HG03159 (cell line): Measurements from ENCODE around the gene GAB2.

Source experiments
- ATAC-seq: cut with Tn5 transposase; IDR thresholded peaks from one replicate; pipeline ENCODE4 v1.9.1; 2021; ENCODE audit warnings: mild to moderate bottlenecking, moderate library complexity; ENCODE audit not compliant: unreplicated experiment

GAB2 gene

DNA sequence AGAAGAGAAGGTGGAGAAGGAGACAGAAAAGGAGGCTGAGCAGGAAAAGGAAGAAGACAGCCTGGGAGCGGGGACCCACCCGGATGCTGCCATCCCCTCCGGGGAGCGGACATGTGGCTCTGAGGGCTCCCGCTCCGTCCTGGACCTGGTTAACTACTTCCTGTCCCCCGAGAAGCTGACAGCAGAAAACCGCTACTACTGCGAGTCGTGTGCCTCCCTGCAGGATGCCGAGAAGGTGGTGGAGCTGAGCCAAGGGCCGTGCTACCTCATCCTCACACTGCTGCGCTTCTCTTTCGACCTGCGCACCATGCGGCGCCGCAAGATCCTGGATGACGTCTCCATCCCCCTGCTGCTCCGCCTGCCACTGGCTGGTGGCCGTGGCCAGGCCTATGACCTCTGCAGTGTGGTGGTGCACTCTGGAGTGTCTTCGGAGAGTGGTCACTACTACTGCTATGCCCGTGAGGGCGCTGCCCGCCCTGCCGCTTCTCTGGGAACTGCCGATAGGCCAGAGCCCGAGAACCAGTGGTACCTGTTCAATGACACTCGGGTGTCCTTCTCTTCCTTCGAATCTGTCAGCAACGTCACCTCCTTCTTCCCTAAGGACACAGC, 207.5 kb downstream of the GAB2 start:
- no peak for ATAC-seq

DNA sequence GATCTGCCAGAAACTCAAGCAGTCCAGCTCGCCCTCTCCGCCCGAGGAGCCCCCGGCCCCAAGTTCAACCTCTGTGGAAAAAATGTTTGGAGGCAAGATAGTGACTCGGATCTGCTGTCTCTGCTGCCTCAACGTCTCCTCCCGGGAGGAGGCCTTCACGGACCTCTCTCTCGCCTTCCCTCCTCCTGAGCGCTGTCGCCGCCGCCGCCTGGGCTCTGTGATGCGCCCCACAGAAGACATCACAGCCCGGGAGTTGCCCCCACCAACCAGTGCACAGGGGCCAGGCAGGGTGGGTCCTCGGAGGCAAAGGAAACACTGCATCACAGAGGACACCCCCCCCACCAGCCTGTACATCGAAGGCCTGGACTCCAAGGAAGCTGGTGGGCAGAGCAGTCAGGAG, 208.1 kb downstream of the GAB2 start:
- no peak for ATAC-seq

DNA sequence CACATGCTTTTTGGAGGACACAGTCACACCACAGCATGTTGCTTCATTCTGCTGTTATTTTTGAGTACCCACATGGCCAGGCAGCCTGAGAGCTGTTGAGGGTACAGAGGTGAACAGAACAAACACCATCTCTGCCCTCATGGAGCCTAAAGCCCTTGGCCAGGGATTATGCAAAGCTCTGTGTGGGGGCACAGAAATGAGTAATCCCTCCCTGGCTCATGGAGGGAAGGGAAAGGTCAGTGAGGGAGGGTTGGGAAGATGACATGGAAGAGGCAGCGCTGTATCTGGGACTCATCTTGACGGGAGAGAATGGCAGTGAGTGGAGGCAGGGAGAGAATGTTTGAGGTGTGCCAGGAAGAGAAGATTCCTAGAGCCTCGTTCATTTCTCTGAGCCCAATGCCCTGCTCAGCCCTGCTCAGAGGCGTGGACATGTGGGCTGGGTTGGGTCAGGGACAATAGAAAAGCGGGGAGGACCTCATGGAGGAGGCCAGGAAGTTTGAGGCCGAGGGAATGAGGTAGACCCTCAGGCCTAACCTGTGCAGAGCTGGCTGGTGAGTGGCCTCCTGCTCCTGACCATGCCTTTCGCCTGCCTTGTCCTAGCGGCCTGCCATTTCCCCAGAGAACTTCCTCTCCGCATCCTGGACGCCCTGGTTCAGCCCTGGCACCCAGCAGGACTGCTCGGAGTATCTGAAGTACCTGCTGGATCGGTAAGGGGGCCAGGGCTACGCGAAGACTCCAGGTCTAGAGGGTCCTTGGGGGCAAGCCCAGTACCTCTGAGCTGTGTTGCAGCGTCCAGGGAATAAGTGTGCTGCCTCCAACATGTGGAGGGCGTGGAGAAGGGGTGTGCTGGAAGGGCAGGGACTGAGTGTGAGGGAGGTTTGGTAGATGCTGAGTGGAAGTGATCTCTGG, 209.1 kb downstream of the GAB2 start:
- no peak for ATAC-seq

DNA sequence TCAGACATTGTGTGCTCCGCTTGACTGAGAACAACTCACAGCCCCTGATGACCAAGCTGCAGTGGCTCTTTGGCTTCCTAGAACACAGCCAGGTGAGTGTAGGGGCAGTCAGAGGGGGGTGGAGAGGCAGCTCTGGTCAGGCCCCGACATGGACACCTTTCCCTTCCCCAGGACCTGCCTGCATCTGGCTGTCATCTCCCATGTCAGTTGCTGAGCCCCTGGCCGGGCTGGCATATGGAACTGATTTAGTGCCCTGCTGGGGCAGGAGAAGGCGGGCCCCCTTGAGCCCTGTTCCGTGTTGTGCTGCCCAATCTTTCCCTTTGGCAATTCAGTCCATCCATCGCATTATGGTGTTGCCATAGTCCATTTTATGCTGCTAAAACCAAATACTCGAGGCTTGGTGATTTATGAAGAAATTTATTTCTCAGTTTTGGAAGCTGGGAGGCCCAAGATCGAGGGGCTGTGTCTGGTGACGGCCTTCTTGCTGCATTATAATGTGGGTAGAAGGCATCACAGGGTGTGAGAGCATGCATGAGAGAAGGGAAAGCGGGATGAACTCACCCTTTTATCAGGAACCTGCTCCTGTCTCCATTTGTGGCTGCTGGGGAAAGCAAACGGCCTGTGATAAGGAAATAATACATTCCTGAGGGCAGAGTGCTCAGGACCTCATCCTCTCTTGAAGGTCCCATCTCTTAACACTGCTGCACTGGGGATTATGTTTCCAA, 209.9 kb downstream of the GAB2 start:
- ATAC-seq: no peak

DNA sequence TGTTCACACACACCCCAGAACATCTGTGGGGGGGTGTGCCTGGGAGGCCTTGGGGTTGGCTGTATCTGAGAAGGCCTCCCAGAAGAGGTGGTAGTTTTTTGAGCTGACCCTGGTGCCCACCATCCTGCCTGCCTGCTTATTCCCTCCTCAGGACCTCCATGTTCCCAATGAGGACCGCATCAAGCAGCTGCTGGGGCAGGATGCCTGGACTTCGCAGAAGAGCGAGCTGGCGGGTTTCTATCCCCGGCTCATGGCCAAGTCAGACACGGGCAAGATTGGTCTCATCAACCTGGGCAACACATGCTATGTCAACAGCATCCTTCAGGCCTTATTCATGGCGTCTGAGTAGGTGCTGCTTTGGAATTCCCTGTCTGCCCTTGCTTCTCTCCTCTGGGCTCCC, 211.9 kb downstream of the GAB2 start:
- no peak for ATAC-seq

DNA sequence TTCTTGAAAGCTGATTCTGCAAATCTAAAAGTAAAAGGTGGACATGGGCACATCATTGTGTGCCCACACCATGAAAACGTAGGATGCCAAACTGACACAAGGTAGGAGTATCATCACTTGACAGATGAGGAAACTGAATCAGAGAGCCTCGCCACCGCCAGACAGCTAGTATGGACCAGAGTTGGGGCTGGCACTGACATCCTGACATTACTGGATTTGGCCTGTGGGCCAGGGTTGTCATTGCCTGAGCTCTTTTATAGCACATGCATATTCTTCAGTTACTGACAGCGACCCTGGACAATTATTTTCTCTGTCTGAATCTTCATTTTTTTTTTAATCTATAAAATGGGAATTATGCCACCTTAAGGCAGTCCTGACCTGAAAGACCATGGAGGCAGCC, 212.4 kb downstream of the GAB2 start:
- ATAC-seq: no peak

DNA sequence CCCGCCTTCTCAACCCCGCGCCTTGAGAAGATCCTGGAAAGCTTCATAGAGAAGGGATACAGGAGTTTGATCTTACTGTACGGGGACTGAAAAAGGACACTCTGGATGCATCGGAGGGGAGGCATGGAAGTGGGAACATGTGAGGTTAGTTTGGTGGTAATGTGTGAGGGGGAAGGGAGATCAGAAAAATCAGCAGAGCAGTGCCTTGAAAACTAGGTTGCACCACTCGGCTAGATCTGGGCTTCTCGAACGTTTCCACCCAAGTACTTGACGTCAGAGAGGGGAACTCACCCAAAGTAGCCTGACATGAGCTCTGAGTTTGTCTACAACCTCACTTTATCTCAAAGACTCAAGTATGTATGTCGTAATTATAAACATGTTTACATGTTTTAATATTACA, 214.4 kb downstream of the GAB2 start:
- ATAC-seq: no peak

DNA sequence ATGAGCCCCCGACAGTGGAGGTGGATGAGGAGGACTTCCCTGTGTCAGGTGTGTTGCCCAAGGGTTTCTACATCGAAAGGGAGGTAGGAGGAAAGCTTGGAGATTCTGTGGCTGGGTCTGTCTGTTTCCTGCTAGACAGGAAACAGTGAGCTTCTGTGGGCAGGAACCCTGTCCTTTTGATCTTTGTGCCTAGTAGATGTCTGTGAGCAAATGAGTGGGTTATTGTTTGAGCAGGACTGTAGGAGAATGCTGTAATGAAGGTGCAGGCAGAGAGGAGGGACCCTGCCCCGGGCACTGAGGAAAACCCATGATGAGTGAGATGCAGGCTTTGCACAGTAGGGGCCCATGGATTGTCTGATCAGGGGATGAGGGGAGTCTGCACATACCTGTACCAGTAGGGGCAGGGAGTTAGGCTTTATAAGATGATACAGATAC, 214.9 kb downstream of the GAB2 start:
- ATAC-seq: no peak

DNA sequence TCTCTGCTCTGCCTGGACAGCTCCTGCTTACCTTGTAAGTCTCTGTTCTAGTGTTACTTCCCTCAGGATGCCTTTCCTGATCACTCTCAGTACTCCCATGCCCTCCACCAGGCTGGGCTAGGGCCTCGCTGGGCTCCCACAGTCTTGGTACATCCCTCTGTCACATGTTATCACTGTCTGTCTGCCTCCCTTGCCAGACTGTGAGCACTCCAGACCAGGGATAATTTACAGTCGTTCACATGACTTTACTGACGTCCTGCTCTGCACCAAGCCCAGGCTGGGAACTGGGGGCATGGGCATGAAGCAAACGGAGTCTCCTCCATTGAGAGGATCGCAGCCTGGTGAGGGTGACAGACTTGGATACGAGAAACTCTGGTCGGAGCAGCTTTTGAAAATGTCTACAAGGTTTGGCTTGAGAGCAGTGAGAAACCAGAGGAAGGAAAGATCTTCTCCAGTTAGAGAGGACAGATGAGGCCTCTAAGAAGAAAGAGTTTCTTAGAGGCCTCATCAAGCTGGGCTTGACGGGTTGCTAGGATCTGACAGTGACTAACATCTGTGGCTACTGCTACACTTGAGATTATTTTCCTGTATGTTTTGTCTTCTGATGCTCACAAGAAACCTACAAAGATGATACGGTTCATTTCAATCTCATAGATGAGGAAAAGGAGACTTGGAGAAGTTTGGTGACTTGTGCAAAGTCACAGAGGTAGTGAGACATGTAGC, 216.4 kb downstream of the GAB2 start:
- no peak for ATAC-seq

DNA sequence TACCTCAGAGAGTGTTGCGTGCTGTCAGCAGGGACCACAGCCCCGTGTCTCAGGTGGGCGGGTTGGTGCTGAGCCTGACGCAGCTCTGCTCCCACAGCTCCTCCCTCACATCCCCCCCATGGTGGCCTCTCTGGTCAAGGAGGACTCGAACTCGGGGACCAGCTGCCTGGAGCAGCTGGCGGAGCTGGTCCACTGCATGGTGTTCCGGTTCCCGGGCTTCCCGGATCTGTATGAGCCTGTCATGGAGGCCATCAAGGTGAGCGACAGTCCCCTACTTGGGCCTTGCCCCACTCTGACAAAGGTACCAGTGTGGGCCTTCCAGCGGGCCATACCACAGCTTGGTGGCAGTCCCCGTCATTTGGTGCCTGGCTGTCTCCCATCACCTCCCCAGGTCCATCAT, 217.1 kb downstream of the GAB2 start:
- ATAC-seq: no peak

DNA sequence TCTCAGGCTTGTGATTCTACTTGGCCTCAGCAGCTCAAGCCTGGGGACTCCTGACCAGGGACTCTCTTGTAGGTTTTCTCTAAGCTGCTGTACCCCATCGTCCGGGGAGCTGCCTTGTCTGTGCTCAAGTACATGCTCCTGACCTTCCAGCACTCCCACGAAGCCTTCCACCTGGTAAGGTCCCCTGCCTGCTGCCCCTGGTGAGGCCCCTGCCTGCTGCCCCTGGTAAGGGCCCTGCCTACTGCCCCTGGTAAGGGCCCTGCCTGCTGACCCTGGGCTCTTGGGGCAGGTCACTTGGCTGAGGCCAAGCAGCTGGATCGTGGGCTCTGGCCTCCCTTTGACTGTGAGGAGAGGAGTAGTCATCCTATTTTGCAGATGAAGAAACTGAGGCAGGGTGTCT, 217.6 kb downstream of the GAB2 start:
- no peak for ATAC-seq

DNA sequence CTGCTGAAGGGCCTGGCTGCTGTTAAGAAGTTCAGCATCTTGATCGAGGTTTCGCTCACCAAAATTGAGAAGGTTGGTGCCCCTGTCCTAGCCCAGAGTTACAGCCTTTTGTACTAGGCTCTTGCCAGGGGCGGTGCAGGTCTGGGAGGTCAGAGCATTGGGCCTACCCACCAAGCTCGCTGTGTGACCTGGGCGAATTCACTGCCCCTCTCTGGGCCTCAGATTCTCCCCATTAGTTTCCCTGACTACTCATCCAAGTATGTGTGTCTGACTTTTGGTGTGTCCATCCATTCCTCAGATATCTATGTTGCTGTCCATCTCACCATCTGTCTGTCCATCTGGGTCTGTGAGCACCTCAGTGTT, 218.0 kb downstream of the GAB2 start:
- ATAC-seq: no peak

DNA sequence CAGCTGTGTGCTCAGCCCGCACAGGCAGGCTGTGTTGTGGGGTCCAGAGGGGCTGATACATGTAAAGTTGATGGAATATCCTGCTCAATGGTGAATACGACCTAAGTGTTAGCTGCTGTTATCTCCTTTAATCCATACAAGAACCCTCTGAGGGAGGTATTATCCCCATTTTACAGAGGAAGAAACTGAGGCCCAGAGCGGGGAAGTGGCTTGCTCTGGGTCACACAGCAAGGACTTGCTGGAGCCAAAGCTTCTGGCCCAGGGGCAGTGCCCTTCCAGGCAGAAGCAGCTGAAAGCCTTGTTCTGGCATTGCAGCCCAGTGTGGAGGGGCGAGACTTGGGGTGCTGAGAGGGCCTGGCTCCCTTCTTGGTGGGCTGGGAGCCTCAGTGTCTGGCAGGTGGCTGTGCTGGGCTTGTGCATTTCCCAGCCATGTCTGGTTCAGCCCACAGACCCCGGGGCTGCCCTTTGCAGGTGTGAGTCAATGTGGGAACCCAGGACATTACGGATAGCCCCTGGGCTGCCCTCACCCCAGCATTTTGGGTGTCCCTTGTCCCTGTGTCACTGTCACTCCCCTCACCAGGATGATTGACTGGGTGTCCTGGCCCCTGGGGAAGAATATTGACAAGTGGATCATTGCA, 218.5 kb downstream of the GAB2 start:
- no peak for ATAC-seq

DNA sequence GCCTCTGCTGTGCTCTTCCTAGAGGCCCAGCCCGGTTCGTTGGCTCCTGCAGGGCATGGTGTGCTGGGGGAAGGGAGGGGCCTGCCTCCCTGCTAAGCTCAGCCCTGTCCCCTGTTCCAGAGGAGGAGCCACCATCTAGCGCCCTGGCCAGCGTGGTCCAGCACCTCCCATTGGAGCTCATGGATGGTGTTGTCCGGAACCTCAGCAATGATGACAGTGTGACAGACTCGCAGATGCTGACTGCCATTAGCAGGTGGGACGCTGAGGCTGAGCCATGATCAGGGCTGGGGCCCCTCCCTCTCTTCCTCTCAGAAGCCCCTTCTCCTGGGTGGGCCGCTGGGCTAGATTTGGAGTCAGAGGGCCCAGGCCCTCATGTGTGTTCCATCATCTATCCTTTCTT, 219.8 kb downstream of the GAB2 start:
- no peak for ATAC-seq

DNA sequence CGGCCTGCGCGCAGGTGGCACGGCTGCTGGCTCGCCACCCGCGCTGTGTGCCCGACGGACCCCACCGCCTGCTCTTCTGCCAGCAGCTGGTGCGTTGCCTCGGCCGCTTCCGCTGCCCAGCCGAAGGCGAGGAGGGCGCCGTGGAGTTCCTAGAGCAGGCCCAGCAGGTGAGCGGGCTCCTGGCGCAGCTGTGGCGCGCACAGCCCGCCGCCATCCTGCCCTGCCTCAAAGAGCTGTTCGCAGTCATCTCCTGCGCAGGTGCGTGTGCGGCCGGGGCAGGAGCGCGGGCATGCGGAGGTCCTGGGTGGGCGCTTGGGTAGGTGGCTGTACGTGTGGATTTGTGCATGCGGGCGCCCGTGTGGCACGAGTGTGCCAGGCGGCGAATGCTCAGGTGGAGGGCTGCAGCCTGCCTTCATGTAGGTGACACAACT, 220.9 kb downstream of the GAB2 start:
- ATAC-seq: no peak

DNA sequence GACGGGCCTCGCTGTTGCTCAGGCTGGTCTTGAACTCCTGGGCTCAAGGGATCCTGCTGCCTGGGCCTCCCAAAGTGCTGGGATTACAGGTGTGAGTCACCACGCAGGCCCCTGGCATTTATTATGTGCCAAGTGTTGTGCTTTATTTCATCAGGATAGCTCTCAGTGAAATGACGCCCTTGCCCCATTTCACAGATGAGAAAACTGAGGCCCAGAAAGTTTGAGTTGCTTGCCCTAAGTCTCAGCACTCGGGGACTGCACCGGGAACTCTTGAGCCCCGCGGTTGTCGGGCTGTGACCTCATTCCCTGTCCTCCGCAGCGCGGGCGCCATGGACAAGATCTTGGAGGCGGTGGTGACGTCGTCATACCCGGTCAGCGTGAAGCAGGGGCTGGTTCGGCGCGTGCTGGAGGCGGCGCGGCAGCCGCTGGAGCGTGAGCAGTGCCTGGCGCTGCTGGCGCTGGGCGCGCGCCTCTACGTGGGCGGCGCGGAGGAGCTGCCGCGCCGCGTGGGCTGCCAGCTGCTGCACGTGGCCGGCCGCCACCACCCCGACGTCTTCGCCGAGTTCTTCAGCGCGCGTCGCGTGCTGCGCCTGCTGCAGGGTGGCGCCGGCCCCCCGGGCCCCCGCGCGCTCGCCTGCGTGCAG, 221.6 kb downstream of the GAB2 start:
- no peak for ATAC-seq

DNA sequence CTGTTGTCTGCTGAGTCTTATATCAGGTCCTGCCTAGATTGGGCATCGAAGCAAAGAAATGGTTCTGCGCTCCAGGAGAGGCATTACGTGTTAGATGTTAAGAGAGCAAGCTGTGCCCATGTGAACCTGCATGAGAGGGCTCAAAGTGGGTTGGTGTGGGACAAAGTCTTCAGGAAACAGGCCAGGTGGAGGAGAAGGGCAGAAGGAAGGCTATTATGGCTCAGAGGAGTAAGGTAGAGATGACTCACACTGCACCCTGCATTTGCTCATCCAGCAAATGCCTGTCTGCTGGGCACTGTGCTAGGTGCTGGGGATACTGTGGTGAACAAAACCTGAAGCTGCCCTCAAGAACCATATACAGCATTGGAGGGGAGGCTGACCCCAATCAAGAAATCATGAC, 223.1 kb downstream of the GAB2 start:
- no peak for ATAC-seq

DNA sequence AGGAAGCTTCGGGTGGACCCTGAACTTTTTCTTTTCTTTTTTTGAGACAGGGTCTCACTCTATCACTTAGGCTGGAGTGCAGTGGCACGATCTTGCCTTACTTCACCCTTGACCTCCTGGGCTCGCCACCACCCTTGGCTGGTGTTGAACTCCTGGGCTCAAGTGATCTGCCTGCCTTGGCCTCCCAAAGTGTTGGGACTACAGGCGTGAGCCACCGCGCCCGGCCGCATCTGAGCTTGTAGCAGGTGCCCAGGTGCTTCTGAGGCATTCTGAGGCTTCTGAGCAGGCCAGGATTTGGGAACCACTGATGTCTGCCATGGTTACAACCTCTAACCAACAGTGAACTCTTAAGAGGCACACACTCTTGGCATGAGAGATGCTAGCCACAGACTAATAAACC, 223.8 kb downstream of the GAB2 start:
- no peak for ATAC-seq

DNA sequence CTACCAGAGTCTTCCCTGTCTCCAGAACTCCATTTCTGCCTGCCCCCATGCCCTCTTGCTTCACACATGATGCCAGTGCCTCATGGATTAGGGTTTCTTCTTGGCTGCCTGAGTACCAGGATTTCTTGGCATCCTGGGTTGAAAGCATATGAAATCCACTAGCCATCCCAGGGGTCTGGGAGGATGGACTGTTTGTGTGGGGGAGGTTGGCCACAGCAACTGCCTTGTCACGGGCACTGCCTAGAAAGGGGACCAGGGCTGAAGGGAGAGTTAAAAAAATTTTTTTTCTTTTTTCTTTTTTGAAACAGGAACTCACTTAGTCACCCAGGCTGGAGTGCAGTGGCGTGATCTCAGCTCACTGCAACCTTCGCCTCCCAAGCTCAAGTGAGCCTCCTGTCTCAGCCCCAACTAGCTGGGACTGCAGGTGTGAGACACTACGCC, 224.7 kb downstream of the GAB2 start:
- ATAC-seq: no peak

DNA sequence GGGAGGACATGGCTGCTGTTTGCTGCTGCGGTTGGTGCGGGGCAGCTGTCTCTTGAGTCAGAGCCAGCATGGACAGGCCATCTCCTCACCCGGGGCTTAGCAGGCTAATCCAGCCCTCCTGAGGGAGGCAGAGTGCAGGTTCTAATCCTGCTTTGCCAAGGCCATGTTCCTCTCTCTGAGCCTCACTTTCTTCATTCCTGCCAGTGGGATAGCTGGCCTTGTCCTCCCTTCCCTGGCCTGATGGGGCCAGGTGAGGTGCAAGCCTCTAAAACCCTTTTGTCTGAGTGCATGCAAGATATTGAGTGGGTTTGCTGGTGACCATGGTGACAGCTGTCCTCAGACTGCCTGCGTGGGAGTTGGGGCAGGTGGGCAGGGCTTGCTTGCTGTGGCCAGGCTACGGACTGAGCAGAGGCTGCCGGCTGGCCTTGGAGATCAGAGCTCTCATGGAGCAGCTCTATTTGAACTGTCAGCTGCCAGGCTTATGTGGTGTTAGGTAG, 225.3 kb downstream of the GAB2 start:
- no peak for ATAC-seq
